HG03460 (cell line): ENCODE measurements around the gene PGBD2.
"Not testable (repeated sequence)": the region's sequence is repeated elsewhere in the genome, so short reads cannot be mapped to it uniquely, and the experiment has no call there.

ENCODE experiments used
- ATAC-seq: cut with Tn5 transposase; IDR thresholded peaks from one replicate; pipeline ENCODE4 v1.9.1; 2021; ENCODE audit not compliant: unreplicated experiment

Gene PGBD2, protein sequence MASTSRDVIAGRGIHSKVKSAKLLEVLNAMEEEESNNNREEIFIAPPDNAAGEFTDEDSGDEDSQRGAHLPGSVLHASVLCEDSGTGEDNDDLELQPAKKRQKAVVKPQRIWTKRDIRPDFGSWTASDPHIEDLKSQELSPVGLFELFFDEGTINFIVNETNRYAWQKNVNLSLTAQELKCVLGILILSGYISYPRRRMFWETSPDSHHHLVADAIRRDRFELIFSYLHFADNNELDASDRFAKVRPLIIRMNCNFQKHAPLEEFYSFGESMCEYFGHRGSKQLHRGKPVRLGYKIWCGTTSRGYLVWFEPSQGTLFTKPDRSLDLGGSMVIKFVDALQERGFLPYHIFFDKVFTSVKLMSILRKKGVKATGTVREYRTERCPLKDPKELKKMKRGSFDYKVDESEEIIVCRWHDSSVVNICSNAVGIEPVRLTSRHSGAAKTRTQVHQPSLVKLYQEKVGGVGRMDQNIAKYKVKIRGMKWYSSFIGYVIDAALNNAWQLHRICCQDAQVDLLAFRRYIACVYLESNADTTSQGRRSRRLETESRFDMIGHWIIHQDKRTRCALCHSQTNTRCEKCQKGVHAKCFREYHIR

DNA sequence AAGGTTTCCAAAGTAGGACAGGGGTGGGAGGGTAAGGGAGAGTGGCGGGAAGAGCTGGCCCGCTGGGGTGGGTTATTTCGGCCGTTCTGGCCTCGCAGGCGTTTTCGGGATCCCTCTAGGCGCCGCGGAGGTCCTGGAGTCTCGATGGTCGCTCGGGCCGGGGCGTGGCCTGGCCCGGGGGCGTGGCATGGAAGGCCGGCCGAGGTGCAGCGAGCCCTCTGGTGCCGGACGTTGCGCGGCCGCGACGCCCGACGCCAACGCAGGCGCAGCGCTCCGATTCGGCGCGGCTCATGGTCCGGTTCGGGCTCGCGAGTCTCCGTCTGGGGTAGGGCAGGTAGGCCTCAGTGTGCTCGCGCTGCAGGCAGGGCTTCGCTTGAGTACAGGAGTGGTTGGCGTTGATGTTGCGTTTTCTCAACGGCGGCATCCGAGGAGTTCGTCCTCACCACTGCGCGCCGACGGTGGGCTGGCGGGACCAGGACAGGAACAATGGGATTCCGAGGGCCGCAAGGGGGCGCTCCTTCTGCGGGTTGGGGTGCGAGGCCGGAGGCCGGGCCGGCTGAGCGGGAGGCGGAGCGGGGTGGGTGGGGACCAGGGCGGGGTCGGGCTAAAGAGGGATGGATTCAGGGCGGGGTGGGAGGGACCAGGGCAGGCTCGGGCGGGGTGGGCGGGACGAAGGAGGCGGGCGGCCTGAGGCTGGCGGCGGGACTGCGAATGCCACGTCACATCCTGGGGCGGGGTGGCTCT lies at the start of gene PGBD2:
Gene PGBD2 (plus strand): TSS at position 227 of the 744 bp plus-strand sequence. CDS start 7,628 bp downstream, outside the sequence.
- ATAC-seq = peak; percentile 92

- no peak for ATAC-seq
Measured at GRCh38 chr1:248857201-248857600, 48.8 kb upstream of the PGBD2 start.

- ATAC-seq = no peak
Measured at GRCh38 chr1:248857749-248858095, 48.3 kb upstream of the PGBD2 start.

DNA sequence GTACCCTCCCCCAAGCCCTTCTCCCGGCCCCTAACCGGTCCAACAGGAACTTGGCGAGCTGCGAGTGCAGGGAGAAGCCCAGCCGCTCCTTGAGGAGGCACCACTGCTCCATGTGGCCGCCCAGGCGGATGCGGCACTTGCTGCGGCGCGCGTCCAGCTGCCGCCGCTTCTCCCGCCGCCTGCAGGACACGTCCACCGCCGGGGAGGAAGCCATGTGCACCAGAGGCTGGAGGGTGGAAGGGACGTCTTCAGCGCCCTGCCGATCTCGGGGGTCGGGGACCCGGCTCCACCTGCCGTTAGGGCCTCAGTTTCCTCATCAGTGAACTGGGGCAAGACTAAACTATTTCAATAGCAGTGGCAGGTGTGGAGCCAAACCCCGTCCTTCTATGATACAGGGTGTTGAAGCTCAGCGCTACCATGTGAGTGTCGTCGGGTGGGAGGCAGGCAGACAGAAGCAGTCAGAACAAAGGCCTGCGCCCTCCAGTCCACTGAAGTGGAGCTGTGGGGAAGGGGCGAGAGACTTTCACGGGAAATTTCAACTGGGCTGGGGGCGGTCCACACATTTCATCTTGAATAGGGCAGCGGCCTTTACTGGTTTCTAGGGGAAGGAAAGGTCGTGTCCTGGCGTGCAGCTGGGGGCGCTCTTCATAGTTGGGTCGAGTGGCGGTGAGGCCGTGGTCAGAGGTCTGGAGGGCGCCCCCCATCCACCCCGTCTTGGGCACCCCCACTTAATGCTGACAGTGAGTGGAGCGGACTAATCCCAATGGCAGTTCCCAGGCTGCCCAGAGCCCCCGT lies 47.7 kb upstream of the PGBD2 start:
- peak; percentile 36 for ATAC-seq

- ATAC-seq = peak; percentile 73
Measured at GRCh38 chr1:248858891-248859889, 46.8 kb upstream of the PGBD2 start, which contains the start of gene ZNF692. Gene ZNF692 (minus strand): TSS chr1:248859085. CDS start chr1:248858309, 776 bp downstream.

DNA sequence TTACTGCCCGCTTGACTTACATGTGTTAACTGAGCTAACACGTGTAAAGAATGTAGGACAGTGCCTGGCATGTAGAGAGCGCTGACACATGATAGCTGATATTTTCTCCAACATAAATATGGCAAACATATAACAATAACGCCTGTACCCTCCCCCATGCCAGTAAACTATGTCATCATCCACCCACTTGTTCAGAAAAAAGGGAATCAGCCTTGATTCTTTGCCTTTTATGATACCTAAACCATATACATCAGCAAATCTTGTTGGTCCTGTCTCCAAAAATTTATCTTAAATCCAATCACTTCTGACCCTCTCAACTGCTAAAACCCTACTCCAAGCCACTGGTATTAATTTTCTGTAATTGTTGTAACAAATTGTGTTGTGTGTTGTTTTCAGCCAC lies 46.0 kb upstream of the PGBD2 start:
- ATAC-seq = no peak

GRCh38 chr1:248861616-248862015 lies 44.4 kb upstream of the PGBD2 start:
- ATAC-seq = no peak

DNA sequence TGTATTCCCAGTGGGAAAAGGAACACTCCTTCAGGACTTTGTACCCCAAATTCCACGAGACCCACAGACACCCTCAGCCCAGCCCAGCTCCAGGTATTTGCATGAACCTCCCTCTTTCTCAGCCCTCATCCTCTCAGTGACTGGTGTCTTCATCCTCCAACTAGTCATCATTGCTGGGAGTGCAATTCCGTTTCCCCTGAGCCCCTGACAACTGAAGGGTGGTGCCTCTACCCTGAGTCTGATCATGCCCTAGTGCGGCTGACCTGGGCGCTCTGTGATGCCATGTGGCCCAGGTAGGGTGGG lies 43.4 kb upstream of the PGBD2 start:
- ATAC-seq = peak; percentile 13

DNA sequence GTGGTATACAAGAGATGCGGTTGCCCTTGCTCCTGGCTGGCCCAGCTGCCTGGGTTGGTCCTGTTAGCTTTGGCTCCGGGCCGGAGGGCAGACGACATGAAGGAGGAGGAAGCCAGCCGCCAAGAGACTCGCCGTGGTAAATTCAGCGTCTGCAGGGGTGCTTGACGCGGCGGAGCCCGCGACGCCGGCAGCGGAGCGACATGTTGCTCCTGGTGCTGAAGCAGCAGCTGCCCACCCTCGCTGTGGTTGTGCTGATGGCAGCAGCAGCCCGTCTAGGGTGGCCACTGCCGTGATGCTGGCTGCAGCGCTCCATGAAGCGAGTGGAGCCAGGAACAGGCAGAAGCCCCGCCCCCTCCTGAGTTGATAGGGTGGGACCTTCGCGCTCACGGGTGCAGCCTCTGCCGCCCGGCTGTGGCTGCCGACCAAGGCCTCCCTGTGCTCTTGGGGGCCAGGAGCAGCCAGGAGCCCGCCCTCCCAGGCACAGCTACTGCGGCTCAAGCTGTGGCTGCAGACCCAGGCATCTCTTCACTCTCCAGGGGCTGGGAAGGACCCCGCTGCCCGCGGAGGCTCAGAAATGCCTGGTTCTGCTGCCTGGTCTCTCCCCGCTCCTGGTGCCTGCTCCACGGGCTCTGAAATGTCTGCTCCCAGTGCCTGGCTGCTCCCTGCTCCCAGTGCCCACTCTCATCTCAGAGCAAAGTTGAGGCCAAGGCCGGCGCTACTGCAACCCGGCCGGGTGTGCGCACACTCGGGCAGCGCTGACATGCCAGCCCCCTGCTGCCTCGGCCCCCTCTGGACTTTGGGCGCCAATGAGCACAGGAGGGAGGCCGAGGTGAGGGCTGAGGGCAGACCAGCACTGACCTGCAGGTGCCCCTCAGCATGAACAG lies 42.8 kb upstream of the PGBD2 start:
- ATAC-seq = peak; percentile 67

DNA sequence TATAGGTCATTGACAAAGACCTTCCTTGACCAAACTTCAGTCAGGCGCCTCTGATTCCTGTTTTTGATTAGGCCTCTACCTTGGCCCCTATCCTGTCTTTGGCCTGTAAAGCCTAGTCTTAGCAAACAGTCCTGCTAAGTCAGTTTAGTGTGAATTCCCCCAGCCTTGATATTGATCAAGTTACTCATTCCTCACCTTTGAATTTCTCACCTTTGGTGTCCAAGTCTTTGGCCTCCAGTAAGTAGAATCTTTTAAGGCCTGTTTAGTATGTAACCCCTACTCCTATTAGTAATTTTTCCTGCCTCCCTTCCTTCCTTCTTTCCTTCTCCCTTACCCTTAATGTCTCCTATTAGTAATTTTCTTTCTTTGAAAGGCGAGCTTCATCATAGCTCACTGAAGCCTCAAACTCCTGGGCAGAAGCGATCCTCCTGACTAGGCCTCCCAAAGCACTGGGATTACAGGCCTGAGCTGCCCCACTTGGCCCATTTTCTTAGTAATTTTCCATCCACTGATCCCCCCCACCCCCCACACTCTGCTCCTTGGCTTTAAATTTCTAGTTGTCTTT lies 34.1 kb upstream of the PGBD2 start:
- ATAC-seq = no peak

GRCh38 chr1:248872752-248873408 lies 33.2 kb upstream of the PGBD2 start:
- peak; percentile 42 for ATAC-seq

DNA sequence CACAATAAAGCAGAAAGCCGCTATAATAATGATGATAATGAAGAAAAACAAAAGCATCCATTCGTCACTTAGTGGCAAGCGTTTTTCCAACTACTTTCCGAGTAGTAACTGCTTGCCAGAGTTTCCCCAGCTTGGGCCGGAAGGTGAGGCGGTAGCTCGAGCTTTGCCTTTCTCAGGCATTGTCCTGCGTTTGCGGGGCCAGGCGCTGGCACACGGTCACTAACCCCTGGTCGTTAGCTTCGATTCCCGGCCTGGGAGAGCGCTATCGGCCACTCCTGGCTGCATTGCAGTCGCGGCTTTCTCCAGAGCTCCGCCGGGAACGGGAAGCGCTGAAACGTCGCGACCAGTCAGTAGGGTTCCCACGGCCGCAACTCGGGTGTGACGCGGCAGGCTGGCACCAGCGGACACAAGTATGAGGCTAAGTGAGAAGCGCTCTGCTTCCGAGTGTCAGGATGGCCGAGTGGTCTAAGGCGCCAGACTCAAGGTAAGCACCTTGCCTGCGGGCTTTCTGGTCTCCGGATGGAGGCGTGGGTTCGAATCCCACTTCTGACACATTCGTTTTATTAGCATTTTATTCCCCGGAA lies 32.5 kb upstream of the PGBD2 start:
- ATAC-seq = peak; percentile 87

DNA sequence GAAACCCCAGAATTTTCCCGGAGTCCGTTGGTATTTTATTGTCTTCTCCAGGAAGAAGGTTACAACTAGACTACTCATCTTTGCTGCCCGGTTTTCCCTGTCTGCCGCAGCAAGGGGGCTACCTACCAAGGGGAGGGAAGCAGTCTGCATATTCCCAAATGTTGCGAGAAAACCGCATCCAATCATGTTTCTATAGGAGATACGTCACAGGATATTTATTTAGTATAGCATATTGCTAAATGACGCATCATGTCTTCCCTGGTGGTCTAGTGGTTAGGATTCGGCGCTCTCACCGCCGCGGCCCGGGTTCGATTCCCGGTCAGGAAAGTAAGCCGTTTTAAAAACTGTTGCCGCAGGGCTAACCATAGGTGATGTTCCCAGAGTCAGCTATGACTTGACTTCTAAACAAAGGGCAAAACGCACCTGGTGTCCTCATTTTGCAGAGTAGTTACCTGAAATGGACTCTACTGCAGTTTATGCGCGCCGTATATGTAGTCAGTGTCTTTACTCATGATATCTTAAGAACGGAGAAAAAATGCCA lies 32.0 kb upstream of the PGBD2 start:
- ATAC-seq = peak; percentile 54

- ATAC-seq = no peak
Measured at GRCh38 chr1:248881261-248881660, 24.8 kb upstream of the PGBD2 start.

DNA sequence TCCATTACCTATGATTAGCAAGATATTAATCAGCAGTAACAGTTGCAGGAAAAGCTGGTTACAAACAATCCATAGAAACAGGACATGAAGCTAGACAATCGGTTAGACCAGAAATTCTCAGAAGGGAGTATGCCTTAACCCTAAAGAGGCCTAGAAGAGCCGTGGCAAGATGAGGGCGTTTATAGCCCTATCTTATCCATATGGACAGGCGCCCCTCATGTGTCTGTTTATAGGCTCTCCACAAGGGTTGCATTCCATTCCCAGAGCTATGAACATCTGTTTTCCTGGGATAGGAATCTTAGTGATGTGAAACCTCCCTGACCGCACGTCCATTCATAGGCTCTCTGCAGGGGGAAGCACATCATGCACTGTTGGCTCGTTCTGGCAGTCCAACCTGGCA lies 23.6 kb upstream of the PGBD2 start:
- not testable (repeated sequence) for ATAC-seq

DNA sequence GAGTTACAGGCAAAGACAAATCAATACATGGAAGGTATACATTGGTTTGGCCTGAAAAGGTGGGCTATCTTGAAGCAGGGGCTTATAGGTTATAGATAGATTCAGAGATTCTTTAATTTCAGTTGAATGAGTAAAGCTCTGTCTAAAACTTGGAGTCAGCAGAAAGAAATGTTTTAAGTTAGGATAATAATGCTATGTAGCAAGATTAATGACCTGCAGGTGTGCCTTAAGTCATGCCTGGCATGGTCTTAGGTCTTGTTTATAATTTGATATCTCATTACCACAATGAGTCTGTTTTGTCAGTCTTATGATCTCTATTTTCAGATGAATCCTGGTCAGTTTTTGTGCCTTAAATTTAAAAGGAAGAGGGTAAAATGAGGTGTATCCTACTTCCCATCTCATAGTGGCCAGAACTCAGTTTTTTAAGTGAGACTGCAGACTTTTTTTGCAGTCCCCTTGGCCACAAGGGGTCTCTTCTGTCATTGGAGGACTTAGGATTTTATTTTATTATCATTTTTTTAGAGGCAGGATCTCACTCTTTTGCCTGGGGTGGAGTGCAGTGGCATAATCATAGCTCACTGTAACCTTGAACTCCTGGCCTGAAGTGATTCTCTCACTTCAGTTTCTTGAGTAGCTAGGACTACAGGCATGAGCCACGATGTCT lies 21.3 kb upstream of the PGBD2 start:
- no peak for ATAC-seq

DNA sequence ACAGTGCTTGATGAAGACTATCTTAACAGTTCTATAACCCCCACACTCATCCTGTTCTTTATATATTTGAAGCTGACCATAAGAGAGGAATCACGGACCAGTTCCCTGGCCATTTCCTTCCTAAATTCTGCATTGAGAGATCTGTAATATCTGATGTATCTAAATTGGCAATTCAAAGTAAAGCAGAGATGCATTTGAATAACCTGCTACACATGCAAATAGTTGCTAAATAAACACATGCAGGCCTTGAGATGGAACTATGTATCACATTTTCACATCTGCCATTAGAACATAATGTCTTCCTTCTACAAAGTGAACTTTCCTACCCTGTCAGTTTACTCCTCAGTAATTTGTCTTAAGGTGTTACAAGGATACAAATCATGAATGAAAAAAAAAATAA lies 20.4 kb upstream of the PGBD2 start:
- ATAC-seq = no peak
